H1 (cell line): Measurements from ENCODE around the gene MEF2B. TPM values are rescaled to one million over a fixed set of nuclear protein-coding genes. Genes with fewer than 3 reads are reported as not detected.

Experiments
- CTCF ChIA-PET: fragments of 300-600 bp; sonication (Branson Sonifier 250); formaldehyde crosslinking; loops from one replicate; lab custom pipeline; 2021; ENCODE audit not compliant: partially characterized antibody; lab: Charles Lee
- POLR2A ChIA-PET: fragments of 300-600 bp; sonication (Branson Sonifier 250); formaldehyde crosslinking; loops from one replicate; lab custom pipeline; 2021; ENCODE audit warnings: inconsistent platforms; ENCODE audit not compliant: partially characterized antibody; lab: Charles Lee
- DNase-seq, 2 experiments: peaks; one replicate each; pipeline versions ENCODE4 v3.0.0 to v3.0.0-alpha.2; 2010 to 2022; ENCODE audit warnings: low spot score in 2 of 2, low read depth in 1 of 2, mixed read lengths in 1 of 2
- FAIRE-seq: peaks from 2 replicates; lab custom pipeline; 2011; peaks lifted over from hg19 to GRCh38; lab: Jason Lieb, UNC
- H2AFZ ChIP-seq: 2 replicates; pipeline ENCODE4 v1.8.1; 2012; ENCODE audit warnings: low read length, inconsistent platforms
- H2AK5ac ChIP-seq: 2 replicates; pipeline ENCODE4 v1.6.1; 2013; ENCODE audit warnings: low read depth, low read length
- H2BK120ac ChIP-seq: replicated peaks from 2 replicates; pipeline ENCODE3; 2013; ENCODE audit warnings: low read depth, low read length, inconsistent platforms
- H2BK12ac ChIP-seq: 2 replicates; pipeline ENCODE4 v1.6.1; 2013; ENCODE audit warnings: low read depth, low read length
- H2BK15ac ChIP-seq: 2 replicates; pipeline ENCODE4 v1.6.1; 2013; ENCODE audit warnings: low read length
- H2BK20ac ChIP-seq: 2 replicates; pipeline ENCODE4 v1.6.1; 2013; ENCODE audit warnings: low read length
- H2BK5ac ChIP-seq: 2 replicates; pipeline ENCODE4 v1.6.1; 2013; ENCODE audit warnings: low read depth, low read length
- H3K14ac ChIP-seq: 2 replicates; pipeline ENCODE4 v1.6.1; 2013; ENCODE audit warnings: inconsistent platforms; ENCODE audit not compliant: insufficient read length
- H3K18ac ChIP-seq: 2 replicates; pipeline ENCODE4 v1.6.1; 2013; ENCODE audit warnings: low read length; ENCODE audit errors: extremely low read depth
- H3K23ac ChIP-seq: 2 replicates; pipeline ENCODE4 v1.6.1; 2013; ENCODE audit warnings: inconsistent platforms; ENCODE audit not compliant: insufficient read length
- H3K23me2 ChIP-seq: 2 replicates; pipeline ENCODE4 v1.6.1; 2013; ENCODE audit warnings: low read depth, low read length
- H3K27ac ChIP-seq: 2 replicates; pipeline ENCODE4 v1.6.1; 2011; ENCODE audit warnings: low read depth, low read length, inconsistent platforms
- H3K27me3 ChIP-seq, 4 experiments: replicated peaks in 1 of 4; 1 replicate in 1 of 4; 2 replicates in 3 of 4; pipeline versions ENCODE4 v1.6.1 to v1.8.1; 2011 to 2013; ENCODE audit warnings: low read length in 3 of 4, mild to moderate bottlenecking in 3 of 4, inconsistent platforms in 2 of 4, mixed read lengths in 2 of 4, moderate library complexity in 1 of 4; ENCODE audit not compliant: control insufficient read depth in 3 of 4, insufficient read depth in 3 of 4; ENCODE audit errors: extremely low read depth in 1 of 4
- H3K36me3 ChIP-seq, 4 experiments: 2 replicates each; pipeline versions ENCODE4 v1.6.1 to v1.8.1; 2011 to 2013; ENCODE audit warnings: mild to moderate bottlenecking in 4 of 4, low read length in 3 of 4, moderate library complexity in 2 of 4, control low read depth in 1 of 4, inconsistent platforms in 1 of 4; ENCODE audit not compliant: insufficient read depth in 4 of 4, control insufficient read depth in 2 of 4
- H3K4ac ChIP-seq: replicated peaks from 2 replicates; pipeline ENCODE3; 2013; ENCODE audit warnings: low read length, low read depth, mixed read lengths, inconsistent platforms; ENCODE audit not compliant: insufficient read length
- H3K4me1 ChIP-seq, 4 experiments: replicated peaks in 1 of 4; 1 replicate in 1 of 4; 2 replicates in 3 of 4; pipeline versions ENCODE4 v1.6.1 to v1.8.1; 2011 to 2013; ENCODE audit warnings: low read length in 3 of 4, inconsistent platforms in 2 of 4, mixed read lengths in 1 of 4; ENCODE audit not compliant: insufficient read depth in 4 of 4, control insufficient read depth in 3 of 4
- H3K4me2 ChIP-seq, 2 experiments: 2 replicates each; pipeline versions ENCODE4 v1.6.1 to v1.8.1; 2011 to 2013; ENCODE audit warnings: low read depth in 2 of 2, low read length in 2 of 2, control low read depth in 1 of 2, inconsistent platforms in 1 of 2, mild to moderate bottlenecking in 1 of 2; ENCODE audit not compliant: insufficient read depth in 1 of 2
- H3K4me3 ChIP-seq, 4 experiments: fragments of 200-600, 300-600 bp in 1 of 4; sonication (generic), shearing (Covaris generic), sonication (Bioruptor Twin) in 1 of 4; 2 replicates each; pipeline versions ENCODE4 v1.5.1 to v1.8.1; 2011 to 2016; ENCODE audit warnings: low read length in 4 of 4, low read depth in 3 of 4, control low read depth in 2 of 4, inconsistent platforms in 2 of 4, mild to moderate bottlenecking in 2 of 4, mixed read lengths in 1 of 4, moderate library complexity in 1 of 4; ENCODE audit not compliant: insufficient read depth in 2 of 4; ENCODE audit errors: extremely low read depth in 1 of 4
- H3K56ac ChIP-seq: replicated peaks from 2 replicates; pipeline ENCODE3; 2013; ENCODE audit warnings: low read depth, mild to moderate bottlenecking, mixed read lengths, low read length, inconsistent platforms; ENCODE audit not compliant: insufficient read length
- H3K79me1 ChIP-seq: 2 replicates; pipeline ENCODE4 v1.6.1; 2013; ENCODE audit warnings: low read depth, low read length, control low read depth
- H3K79me2 ChIP-seq, 2 experiments: 2 replicates each; pipeline versions ENCODE4 v1.6.1 to v1.8.1; 2012 to 2013; ENCODE audit warnings: low read length in 2 of 2, mild to moderate bottlenecking in 2 of 2, inconsistent platforms in 1 of 2; ENCODE audit not compliant: insufficient read depth in 2 of 2, control insufficient read depth in 1 of 2
- H3K9ac ChIP-seq, 4 experiments: replicated peaks in 1 of 4; 1 replicate in 1 of 4; 2 replicates in 3 of 4; pipeline versions ENCODE4 v1.6.1 to v1.8.1; 2011 to 2013; ENCODE audit warnings: low read depth in 3 of 4, low read length in 3 of 4, control low read depth in 2 of 4, mild to moderate bottlenecking in 2 of 4, moderate library complexity in 2 of 4, inconsistent platforms in 1 of 4; ENCODE audit errors: extremely low read depth in 1 of 4
- H3K9me3 ChIP-seq, 2 experiments: 2 replicates each; pipeline versions ENCODE4 v1.6.1 to v1.8.1; 2012 to 2013; ENCODE audit warnings: mild to moderate bottlenecking in 2 of 2, moderate library complexity in 2 of 2, control low read depth in 1 of 2, inconsistent platforms in 1 of 2, low read depth in 1 of 2, low read length in 1 of 2, mixed read lengths in 1 of 2; ENCODE audit not compliant: insufficient read depth in 2 of 2
- H4K20me1 ChIP-seq, 2 experiments: replicated peaks in 1 of 2; 2 replicates each; pipeline versions ENCODE3 to v1.8.1; 2011 to 2013; ENCODE audit warnings: inconsistent platforms in 2 of 2, low read length in 2 of 2, mild to moderate bottlenecking in 1 of 2; ENCODE audit not compliant: insufficient read depth in 2 of 2, control insufficient read depth in 1 of 2
- H4K5ac ChIP-seq: 2 replicates; pipeline ENCODE4 v1.6.1; 2013; ENCODE audit warnings: low read length, low read depth, mixed read lengths, inconsistent platforms; ENCODE audit not compliant: insufficient read length
- H4K8ac ChIP-seq: 2 replicates; pipeline ENCODE4 v1.8.0; 2013; ENCODE audit warnings: mild to moderate bottlenecking, moderate library complexity, low read length, inconsistent platforms; ENCODE audit not compliant: insufficient read depth; ENCODE audit errors: extremely low read depth
- H4K91ac ChIP-seq: replicated peaks from 2 replicates; pipeline ENCODE3; 2013; ENCODE audit warnings: low read length, mixed read lengths, inconsistent platforms; ENCODE audit not compliant: insufficient read length
- ASH2L ChIP-seq: fragments of 200-600, 300-600 bp; sonication (generic); IDR thresholded peaks from one replicate; pipeline ENCODE4 v1.7.1; 2017; ENCODE audit warnings: low read length
- CEBPB ChIP-seq: IDR thresholded peaks from 2 replicates; pipeline ENCODE4 v1.6.1; 2012; ENCODE audit warnings: low read depth, low read length
- HDAC6 ChIP-seq: IDR thresholded peaks from one replicate; pipeline ENCODE4 v1.7.1; 2012; ENCODE audit warnings: low read depth, mild to moderate bottlenecking, inconsistent platforms, low read length, moderate library complexity
- KDM5A ChIP-seq: fragments of 200-600 bp; IDR thresholded peaks from 2 replicates; pipeline ENCODE4 v1.7.1; 2012; ENCODE audit warnings: mild to moderate bottlenecking, low read length, inconsistent platforms, mixed read lengths
- MAFK ChIP-seq: IDR thresholded peaks from 2 replicates; pipeline ENCODE4 v1.6.1; 2012; ENCODE audit warnings: low read depth, mild to moderate bottlenecking, improper control_type of control experiment, low read length
- POU5F1 ChIP-seq: IDR thresholded peaks from 2 replicates; pipeline ENCODE4 v1.6.1; 2011; ENCODE audit warnings: low read depth, mild to moderate bottlenecking, low read length, moderate library complexity
- SIRT6 ChIP-seq: IDR thresholded peaks from one replicate; pipeline ENCODE4 v1.7.1; 2012; ENCODE audit warnings: low read length, inconsistent platforms
- SIX5 ChIP-seq: IDR thresholded peaks from 2 replicates; pipeline ENCODE4 v1.6.1; 2011; ENCODE audit warnings: mild to moderate bottlenecking, low read depth, low read length
- SP1 ChIP-seq: IDR thresholded peaks from 2 replicates; pipeline ENCODE4 v1.6.1; 2011; ENCODE audit warnings: low read depth, low read length
- TCF12 ChIP-seq: IDR thresholded peaks from 2 replicates; pipeline ENCODE4 v1.6.1; 2011; ENCODE audit warnings: low read depth, mild to moderate bottlenecking, low read length
- TEAD4 ChIP-seq: IDR thresholded peaks from 2 replicates; pipeline ENCODE4 v1.6.1; 2012; ENCODE audit warnings: low read depth, low read length, inconsistent platforms, mixed read lengths
- YY1 ChIP-seq: IDR thresholded peaks from 2 replicates; pipeline ENCODE4 v1.6.1; 2011; ENCODE audit warnings: low read depth, mild to moderate bottlenecking, low read length
- WGBS, 2 experiments: shearing (Covaris generic) in 1 of 2; methylation state at CpG; one replicate each; pipeline versions ENCODE4 v1.1.6 to v1.1.7; 2013 to 2015; ENCODE audit warnings: low lambda C conversion rate in 2 of 2, mixed read lengths in 2 of 2, inconsistent platforms in 1 of 2, low coverage in 1 of 2, missing lambda C conversion rate in 1 of 2; ENCODE audit not compliant: insufficient replicate concordance in 2 of 2, insufficient coverage in 1 of 2, insufficient read length in 1 of 2; ENCODE audit errors: extremely low coverage in 1 of 2, missing lambda C conversion rate in 1 of 2; 5-methylcytosine and 5-hydroxymethylcytosine counted together
- polyA plus RNA-seq, 7 experiments: library from polyadenylated mRNA; depleted of rRNA in 3 of 7; stranded (reverse) in 5 of 7; unstranded in 2 of 7; fragments of >200 nt in 5 of 7; fragments of 200-250 nt in 2 of 7; gene quantifications; 1 replicate in 5 of 7; 2 replicates in 1 of 7; 4 replicates in 1 of 7; pipeline versions ENCODE4 v1.2.1 to v1.2.3, GENCODE V29; 2011 to 2013; ENCODE audit warnings: missing spikeins in 2 of 7, mixed read lengths in 2 of 7
- total RNA-seq: library from RNA; stranded (reverse); fragmentation: NEBNext Ultra II Directional; extraction: Animal tissue kit (Norgen Biotek cat#: 25700); gene quantifications from 2 replicates; pipeline ENCODE4 v1.2.1, GENCODE V29; 2021

MEF2B gene
- total and polyA plus RNA-seq, 2 of the 8 experiments (the other 6 are each of a cell fraction or from before 2014, with no cell fraction given): 2.8 to 3.7 TPM

DNA sequence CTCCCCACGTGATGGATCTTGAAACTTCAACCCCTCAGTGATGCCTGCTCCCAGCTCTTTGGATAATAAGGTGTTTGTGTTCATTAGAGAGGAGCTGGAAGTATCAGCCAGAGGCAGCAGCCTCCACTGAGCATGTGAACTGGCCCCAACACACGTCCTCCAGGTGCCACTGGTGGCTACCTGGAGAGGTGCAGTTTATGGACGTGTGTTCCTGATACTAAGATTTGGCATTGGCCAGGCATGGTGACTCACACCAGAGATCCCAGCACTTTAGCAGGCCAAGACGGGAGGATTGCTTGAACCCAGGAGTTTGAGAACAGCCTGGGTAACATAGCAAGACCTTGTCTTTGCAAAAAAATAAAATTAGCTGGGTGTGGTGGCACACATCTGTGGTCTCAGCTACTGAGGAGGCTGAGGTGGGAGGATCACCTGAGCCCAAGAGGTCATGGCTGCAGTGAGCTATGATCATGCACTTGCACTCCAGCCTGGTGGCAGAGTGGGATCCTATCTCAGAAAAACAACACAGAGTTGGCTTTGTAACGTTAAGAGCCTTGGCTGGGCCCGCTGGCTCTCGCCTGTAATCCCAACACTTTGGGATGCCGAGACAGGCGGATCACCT, 71.9 kb downstream of the MEF2B start:
- H3K4ac ChIP-seq: no peak overlapping the region
- H4K20me1 ChIP-seq: no peaks in the 10 kb centered on the region
- H2BK15ac ChIP-seq: no peak overlapping the region
- WGBS, 2 experiments: 86% methylated on average over 9 of the region's 9 CpGs; no CpG with 5 or more reads in 1 of the 2 experiments
- no peak overlapping the region for H2AFZ ChIP-seq
- H3K14ac ChIP-seq: no peak overlapping the region
- no peaks in the 10 kb centered on the region; a peak in 2 of 7 replicates for H3K4me1 ChIP-seq
- no peak overlapping the region for H4K91ac ChIP-seq
- no peak overlapping the region for H4K8ac ChIP-seq
- H2BK120ac ChIP-seq: no peak overlapping the region
- no peak overlapping the region for H4K5ac ChIP-seq
- H3K9me3 ChIP-seq: no peaks in the 10 kb centered on the region
- FAIRE-seq (no peak), DNase-seq (no peak)
- H3K23me2 ChIP-seq: no peaks in the 10 kb centered on the region
- TF ChIP-seq SIX5: no peak
- TF ChIP-seq TEAD4: no peak
- TF ChIP-seq YY1: no peak
- no peak for TF ChIP-seq CEBPB
- TF ChIP-seq ASH2L: no peak
- no peak for TF ChIP-seq KDM5A
- TF ChIP-seq HDAC6: no peak
- TF ChIP-seq MAFK: no peak
- no peak for TF ChIP-seq POU5F1
- TF ChIP-seq TCF12: no peak
- no peak for TF ChIP-seq SP1
- no peak for TF ChIP-seq SIRT6
- no peak overlapping the region for H3K4me3 ChIP-seq
- no peaks in the 10 kb centered on the region; the same call in 1 of the 2 replicates for H3K79me1 ChIP-seq
- H2BK12ac ChIP-seq: no peak overlapping the region
- H3K9ac ChIP-seq: no peak overlapping the region
- H3K27me3 ChIP-seq: no peaks in the 10 kb centered on the region; a peak in 2 of 7 replicates
- ChIA-PET POLR2A (interaction anchor here (0.7 to 1.3 kb wide), 3 partner anchors 11 to 46 kb away, joined by 3 read pairs; no protein-coding TSS in a partner anchor), CTCF (interaction anchor here (0.6 to 2.8 kb wide), 16 partner anchors 10 to 578 kb away, joined by 3 to 10 read pairs (median 4); no protein-coding TSS in a partner anchor)
- H2BK20ac ChIP-seq: no peak overlapping the region
- H3K27ac ChIP-seq: no peak overlapping the region
- no peak overlapping the region for H3K23ac ChIP-seq
- no peak overlapping the region for H3K4me2 ChIP-seq
- H2BK5ac ChIP-seq: no peak overlapping the region
- no peaks in the 10 kb centered on the region for H3K36me3 ChIP-seq
- no peak overlapping the region for H3K56ac ChIP-seq
- no peaks in the 10 kb centered on the region for H3K79me2 ChIP-seq
- no peak overlapping the region for H2AK5ac ChIP-seq
- no peak overlapping the region for H3K18ac ChIP-seq
